SK-N-MC (cell line): ENCODE data around the gene CAB39L.

ENCODE experiments used
- EZH2 ChIP-seq: fragments of 200-600 bp; sonication (generic); IDR thresholded peaks from one replicate; pipeline ENCODE4 v1.6.1; 2017; ENCODE audit warnings: antibody characterized with exemption
- FOXP2 ChIP-seq: optimal IDR thresholded peaks from 2 replicates; pipeline ENCODE3; 2011; ENCODE audit warnings: mild to moderate bottlenecking, moderate library complexity; ENCODE audit not compliant: insufficient read depth; ENCODE audit errors: extremely low read length, control extremely low read depth
- POLR2AphosphoS5 ChIP-seq: IDR thresholded peaks from 2 replicates; pipeline ENCODE4 v1.6.1; 2012; ENCODE audit warnings: mild to moderate bottlenecking, low read depth, low read length, borderline replicate concordance

DNA sequence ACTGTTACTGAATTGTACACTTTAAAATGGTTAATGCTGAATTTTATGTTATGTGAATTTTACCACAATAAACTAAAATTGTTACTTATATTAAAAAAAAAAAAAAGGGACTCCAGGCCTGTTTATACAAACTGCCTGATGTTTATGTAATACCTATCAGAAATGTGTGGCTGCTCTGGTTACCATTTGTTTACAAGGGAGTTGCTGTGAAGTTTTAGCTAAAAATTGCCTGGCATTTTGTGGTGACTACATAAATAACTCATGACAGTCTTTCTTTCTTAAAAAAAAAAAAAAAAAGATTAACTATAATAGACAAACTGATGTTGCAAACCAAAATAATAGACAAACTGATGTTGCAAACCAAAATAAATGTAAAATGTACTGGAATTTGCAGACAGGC, 124.3 kb downstream of the CAB39L start:
- TF ChIP-seq EZH2 (no peak), POLR2AphosphoS5 (no peak), FOXP2 (no peak)
